ENCODE results near the gene KRT6A.

DNA sequence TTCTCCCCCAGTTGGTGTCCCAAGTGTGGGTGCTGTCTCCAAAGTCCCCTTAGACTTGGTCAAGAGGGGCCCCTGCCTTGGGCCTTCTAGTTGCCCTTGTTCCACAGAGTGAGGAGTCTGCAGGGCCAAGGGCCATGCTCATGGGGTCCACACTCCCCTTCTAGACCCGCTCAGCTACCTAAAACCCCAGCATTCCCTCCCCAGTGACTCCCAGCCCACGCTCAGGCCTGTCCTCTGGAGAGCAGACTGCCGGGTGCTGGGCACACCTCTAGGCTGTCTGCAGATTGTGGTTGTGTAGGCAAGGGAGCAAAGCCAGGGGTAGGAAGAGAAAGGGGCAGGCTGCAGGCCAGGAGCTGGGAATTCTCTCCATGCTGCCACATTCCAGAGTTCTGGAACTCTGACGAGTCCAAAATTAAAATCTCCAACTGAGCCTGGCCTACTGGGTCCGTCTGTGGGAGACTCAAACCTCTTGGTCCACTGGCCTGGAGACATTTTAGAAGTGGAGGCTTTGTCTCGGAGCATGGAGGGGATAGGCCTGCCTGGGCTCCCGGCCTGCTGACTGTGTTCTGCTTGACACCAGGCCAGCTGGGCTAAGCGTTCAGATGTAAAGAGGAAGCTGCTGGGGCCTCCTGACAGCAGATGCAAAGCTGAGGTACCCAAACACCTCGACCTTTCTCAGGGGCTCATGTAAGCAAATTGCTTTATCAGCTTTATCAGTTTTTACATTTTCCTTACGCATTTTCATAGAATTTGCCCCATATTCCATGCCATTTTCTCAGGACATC is 40.8 kb upstream of the KRT6A start:
- TF ChIP-seq BRF1 (IDR thresholded peaks at IDR 0.05; ENCODE audit: borderline replicate concordance, extremely low read depth, insufficient read length) (no peak), ZNF324 (CRISPR knock-in tag; IDR thresholded peaks at IDR 0.05) (no peak), ZZZ3 (IDR thresholded peaks at IDR 0.05) (no peak), NR2C2 (CRISPR knock-in tag; IDR thresholded peaks at IDR 0.05) (no peak), NR2C2 (tag; IDR thresholded peaks at IDR 0.05) (no peak), GTF2F1 (IDR thresholded peaks at IDR 0.05; ENCODE audit: low read depth, low read length) (no peak), GABPA (tag; conservative IDR thresholded peaks at IDR 0.05; ENCODE audit: low read depth) (no peak), KAT2B (IDR thresholded peaks at IDR 0.05; ENCODE audit: low read depth, low read length) (no peak), SMC3 (conservative IDR thresholded peaks at IDR 0.05; ENCODE audit: insufficient read depth, low read depth, low read length) (no peak), PATZ1 (CRISPR knock-in tag; IDR thresholded peaks at IDR 0.05; ENCODE audit: borderline replicate concordance) (no peak), REST (IDR thresholded peaks at IDR 0.05; ENCODE audit: borderline replicate concordance) (no peak), REST (CRISPR knock-in tag; IDR thresholded peaks at IDR 0.05; ENCODE audit: low read depth) (no peak), POLR2AphosphoS5 (IDR thresholded peaks at IDR 0.05; ENCODE audit: control insufficient read depth, insufficient read depth, low read depth, low read length) (no peak), NR2C1 (IDR thresholded peaks at IDR 0.05) (no peak), NR2C1 (tag; IDR thresholded peaks at IDR 0.05) (no peak)
- TF ChIP-seq, protein P1, sequence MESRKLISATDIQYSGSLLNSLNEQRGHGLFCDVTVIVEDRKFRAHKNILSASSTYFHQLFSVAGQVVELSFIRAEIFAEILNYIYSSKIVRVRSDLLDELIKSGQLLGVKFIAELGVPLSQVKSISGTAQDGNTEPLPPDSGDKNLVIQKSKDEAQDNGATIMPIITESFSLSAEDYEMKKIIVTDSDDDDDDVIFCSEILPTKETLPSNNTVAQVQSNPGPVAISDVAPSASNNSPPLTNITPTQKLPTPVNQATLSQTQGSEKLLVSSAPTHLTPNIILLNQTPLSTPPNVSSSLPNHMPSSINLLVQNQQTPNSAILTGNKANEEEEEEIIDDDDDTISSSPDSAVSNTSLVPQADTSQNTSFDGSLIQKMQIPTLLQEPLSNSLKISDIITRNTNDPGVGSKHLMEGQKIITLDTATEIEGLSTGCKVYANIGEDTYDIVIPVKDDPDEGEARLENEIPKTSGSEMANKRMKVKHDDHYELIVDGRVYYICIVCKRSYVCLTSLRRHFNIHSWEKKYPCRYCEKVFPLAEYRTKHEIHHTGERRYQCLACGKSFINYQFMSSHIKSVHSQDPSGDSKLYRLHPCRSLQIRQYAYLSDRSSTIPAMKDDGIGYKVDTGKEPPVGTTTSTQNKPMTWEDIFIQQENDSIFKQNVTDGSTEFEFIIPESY (CRISPR knock-in tag; IDR thresholded peaks at IDR 0.05), result no peak
